HEK293 (cell line): Measurements from ENCODE around the gene IZUMO3.

Experiments
- CTCF ChIA-PET: fragments of 350-600 bp; formaldehyde crosslinking; extraction: SDS; loops from one replicate; lab custom pipeline; 2021; ENCODE audit warnings: antibody characterized with exemption; lab: Yijun Ruan, JAX
- POLR2A ChIA-PET: fragments of 300-600 bp; formaldehyde crosslinking; extraction: SDS; loops from one replicate; lab custom pipeline; 2020; ENCODE audit warnings: antibody characterized with exemption, inconsistent platforms; lab: Yijun Ruan, JAX
- H3K27ac ChIP-seq: fragments of 200-500 bp; sonication (Bioruptor generic); 2 replicates; pipeline ENCODE4 v1.5.1; 2014; ENCODE audit warnings: low read depth, low read length, control low read depth, inconsistent platforms; ENCODE audit errors: extremely low read depth
- H3K36me3 ChIP-seq, 2 experiments: fragments of 200-500 bp in 1 of 2; sonication (Bioruptor generic) in 1 of 2; 1 replicate in 1 of 2; 2 replicates in 1 of 2; pipeline ENCODE4 v1.5.1; 2014 to 2017; ENCODE audit warnings: inconsistent platforms in 2 of 2, low read length in 2 of 2; ENCODE audit not compliant: control insufficient read depth in 2 of 2, insufficient read depth in 1 of 2
- H3K4me1 ChIP-seq: fragments of 200-500 bp; sonication (Bioruptor generic); 2 replicates; pipeline ENCODE4 v1.5.1; 2014; ENCODE audit warnings: mild to moderate bottlenecking, low read length, inconsistent platforms; ENCODE audit not compliant: control insufficient read depth, insufficient read depth
- H3K4me3 ChIP-seq: 2 replicates; pipeline ENCODE4 v1.5.1; 2011; ENCODE audit warnings: low read depth, mild to moderate bottlenecking, control low read depth, low read length, moderate library complexity
- H3K9me3 ChIP-seq: fragments of 200-500 bp; sonication (Bioruptor generic); 2 replicates; pipeline ENCODE4 v1.5.1; 2014; ENCODE audit warnings: low read depth, low read length, inconsistent platforms; ENCODE audit not compliant: control insufficient read depth, insufficient read depth
- CTCF ChIP-seq: fragments of 450-650 bp; formaldehyde crosslinking; IDR thresholded peaks from 2 replicates; pipeline ENCODE4 v1.5.1; 2016; ENCODE audit warnings: missing biosample characterization, missing genetic modification characterization
- GLI2 ChIP-seq: fragments of 450-650 bp; formaldehyde crosslinking; IDR thresholded peaks from 2 replicates; pipeline ENCODE4; 2017; ENCODE audit warnings: missing biosample characterization, missing genetic modification characterization, low read depth, borderline replicate concordance
- HIC1 ChIP-seq: fragments of 450-650 bp; formaldehyde crosslinking; IDR thresholded peaks from 2 replicates; pipeline ENCODE4 v1.5.1; 2016; ENCODE audit warnings: missing biosample characterization, missing genetic modification characterization
- PRDM2 ChIP-seq: fragments of 450-650 bp; formaldehyde crosslinking; IDR thresholded peaks from 2 replicates; pipeline ENCODE4 v1.5.1; 2016; ENCODE audit warnings: missing biosample characterization, missing genetic modification characterization, borderline replicate concordance
- YY1 ChIP-seq: fragments of 450-650 bp; formaldehyde crosslinking; IDR thresholded peaks from 2 replicates; pipeline ENCODE4 v1.5.1; 2018; ENCODE audit warnings: missing biosample characterization, missing genetic modification characterization
- ZEB2 ChIP-seq: fragments of 450-650 bp; formaldehyde crosslinking; IDR thresholded peaks from 2 replicates; pipeline ENCODE4 v1.5.1; 2016; ENCODE audit warnings: missing biosample characterization, missing genetic modification characterization
- ZNF112 ChIP-seq: fragments of 450-650 bp; formaldehyde crosslinking; IDR thresholded peaks from 2 replicates; pipeline ENCODE4 v1.5.0; 2017; ENCODE audit warnings: missing biosample characterization, missing genetic modification characterization
- ZNF121 ChIP-seq: fragments of 450-650 bp; formaldehyde crosslinking; IDR thresholded peaks from 2 replicates; pipeline ENCODE4 v1.5.1; 2016; ENCODE audit warnings: missing biosample characterization, missing genetic modification characterization
- ZNF148 ChIP-seq: fragments of 450-650 bp; formaldehyde crosslinking; IDR thresholded peaks from 2 replicates; pipeline ENCODE4 v1.5.0; 2017; ENCODE audit warnings: missing biosample characterization, missing genetic modification characterization, borderline replicate concordance
- ZNF24 ChIP-seq: fragments of 450-650 bp; formaldehyde crosslinking; IDR thresholded peaks from 2 replicates; pipeline ENCODE4 v1.5.1; 2016; ENCODE audit warnings: missing biosample characterization, missing genetic modification characterization
- ZNF280C ChIP-seq: fragments of 450-650 bp; formaldehyde crosslinking; IDR thresholded peaks from 2 replicates; pipeline ENCODE4 v1.5.1; 2016; ENCODE audit warnings: missing biosample characterization, missing genetic modification characterization
- ZNF341 ChIP-seq: fragments of 450-650 bp; formaldehyde crosslinking; IDR thresholded peaks from 2 replicates; pipeline ENCODE4; 2016; ENCODE audit warnings: low read depth, missing biosample characterization, missing genetic modification characterization
- ZNF391 ChIP-seq: fragments of 450-650 bp; formaldehyde crosslinking; IDR thresholded peaks from 2 replicates; pipeline ENCODE4 v1.5.1; 2016; ENCODE audit warnings: low read depth, missing biosample characterization, missing genetic modification characterization, borderline replicate concordance
- ZNF394 ChIP-seq: fragments of 450-650 bp; formaldehyde crosslinking; IDR thresholded peaks from 2 replicates; pipeline ENCODE4 v1.5.1; 2016; ENCODE audit warnings: missing biosample characterization, missing genetic modification characterization, mild to moderate bottlenecking, moderate library complexity, borderline replicate concordance
- ZNF521 ChIP-seq: fragments of 450-650 bp; formaldehyde crosslinking; IDR thresholded peaks from 2 replicates; pipeline ENCODE4 v1.5.1; 2017; ENCODE audit warnings: missing biosample characterization, mild to moderate bottlenecking, missing genetic modification characterization
- ZNF549 ChIP-seq: fragments of 450-650 bp; IDR thresholded peaks from 2 replicates; pipeline ENCODE4 v1.5.1; 2018; ENCODE audit warnings: missing biosample characterization, missing genetic modification characterization, mild to moderate bottlenecking, inconsistent platforms, moderate library complexity
- ZNF707 ChIP-seq: fragments of 450-650 bp; formaldehyde crosslinking; IDR thresholded peaks from 2 replicates; pipeline ENCODE4 v1.5.1; 2016; ENCODE audit warnings: missing biosample characterization, missing genetic modification characterization
- ZNF785 ChIP-seq: fragments of 450-650 bp; formaldehyde crosslinking; IDR thresholded peaks from 2 replicates; pipeline ENCODE4 v1.5.1; 2016; ENCODE audit warnings: missing biosample characterization, missing genetic modification characterization
- ZNF837 ChIP-seq: fragments of 450-650 bp; formaldehyde crosslinking; IDR thresholded peaks from 2 replicates; pipeline ENCODE4 v1.5.1; 2016; ENCODE audit warnings: missing biosample characterization, missing genetic modification characterization
- ZSCAN30 ChIP-seq: fragments of 450-650 bp; IDR thresholded peaks from 2 replicates; pipeline ENCODE4 v1.5.1; 2018; ENCODE audit warnings: missing biosample characterization, mild to moderate bottlenecking, missing genetic modification characterization, moderate library complexity

Gene IZUMO3

GRCh38 chr9:24504521-24504920 lies 41.2 kb downstream of the IZUMO3 start:
- ChIA-PET POLR2A (no interaction called here), CTCF (no interaction called here)
- Histone ChIP-seq H3K9me3 (no peaks in the 10 kb centered on the region), H3K4me3 (no peak overlapping the region), H3K36me3 (no peaks in the 10 kb centered on the region), H3K4me1 (no peaks in the 10 kb centered on the region)
- TF ChIP-seq GLI2, result no peak
- TF ChIP-seq ZNF341 (tag by site-specific recombination), result no peak
- TF ChIP-seq ZEB2, result no peak
- no peak for TF ChIP-seq ZNF148
- no peak for TF ChIP-seq HIC1 (tag by site-specific recombination)
- no peak for TF ChIP-seq ZSCAN30 (tag by site-specific recombination)
- TF ChIP-seq ZNF121, result no peak
- TF ChIP-seq PRDM2 (tag by site-specific recombination), result no peak
- no peak for TF ChIP-seq ZNF391 (tag by site-specific recombination)
- no peak for TF ChIP-seq CTCF
- TF ChIP-seq, all 188 proteins: peak for 0
- H3K27ac ChIP-seq, result no peak overlapping the region

GRCh38 chr9:24502206-24502937 lies 43.3 kb downstream of the IZUMO3 start:
- POLR2A ChIA-PET, result no interaction called here
- no peak overlapping the region for H3K4me3 ChIP-seq
- no peak overlapping the region for H3K27ac ChIP-seq
- CTCF ChIA-PET, result no interaction called here
- no peaks in the 10 kb centered on the region for H3K36me3 ChIP-seq
- no peaks in the 10 kb centered on the region for H3K9me3 ChIP-seq
- H3K4me1 ChIP-seq, result no peaks in the 10 kb centered on the region
- no peak for TF ChIP-seq ZNF837 (tag by site-specific recombination)
- no peak for TF ChIP-seq ZNF707 (tag by site-specific recombination)
- TF ChIP-seq ZNF394 (tag by site-specific recombination), result no peak
- no peak for TF ChIP-seq ZNF24
- TF ChIP-seq YY1 (tag by site-specific recombination), result no peak
- no peak for TF ChIP-seq ZNF112 (tag by site-specific recombination)
- no peak for TF ChIP-seq ZNF785 (tag by site-specific recombination)
- no peak for TF ChIP-seq ZNF521 (tag by site-specific recombination)
- no peak for TF ChIP-seq ZNF549 (tag by site-specific recombination)
- no peak for TF ChIP-seq ZNF280C (tag by site-specific recombination)
